Panc1 (cell line): ENCODE data around the gene CAPRIN2. TPM values are rescaled to one million over a fixed set of nuclear protein-coding genes. Genes with fewer than 3 reads are reported as not detected.

Experiments
- ATAC-seq: fragments of 200-7000 bp; cut with Tn5 transposase; 2 replicates; pipeline ENCODE4 v1.9.1; 2020; ENCODE audit warnings: mild to moderate bottlenecking, moderate library complexity
- BruUV-seq: library from RNA; stranded (reverse); fragments of 400-500 nt; replicated peaks from 2 replicates; lab custom pipeline; 2021; lab: Mats Ljungman, UMichigan
- CTCF ChIA-PET: fragments of 300-600 bp; sonication (Branson Sonifier 250); formaldehyde crosslinking; loops from one replicate; lab custom pipeline; 2022; ENCODE audit warnings: antibody characterized with exemption; lab: Charles Lee
- POLR2A ChIA-PET: fragments of 300-600 bp; sonication (Branson Sonifier 250); formaldehyde crosslinking; loops from one replicate; lab custom pipeline; 2022; ENCODE audit warnings: antibody characterized with exemption; lab: Charles Lee
- DNase-seq: peaks from one replicate; pipeline ENCODE4 v3.0.0-alpha.2; 2010; ENCODE audit warnings: low read depth, low spot score
- H3K27ac ChIP-seq: 2 replicates; pipeline ENCODE4 v1.5.1; 2011; ENCODE audit warnings: mild to moderate bottlenecking, low read length, inconsistent platforms
- H3K27me3 ChIP-seq: fragments of 200-500 bp; sonication (Bioruptor generic); 2 replicates; pipeline ENCODE4 v1.6.0; 2014; ENCODE audit warnings: low read length, inconsistent platforms; ENCODE audit not compliant: control insufficient read depth, insufficient read depth
- H3K36me3 ChIP-seq: fragments of 200-500 bp; sonication (Bioruptor generic); 2 replicates; pipeline ENCODE4 v1.5.1; 2014; ENCODE audit warnings: inconsistent platforms, mild to moderate bottlenecking, low read length, moderate library complexity; ENCODE audit not compliant: control insufficient read depth, insufficient read depth
- H3K4me1 ChIP-seq: 2 replicates; pipeline ENCODE4 v1.5.1; 2011; ENCODE audit warnings: inconsistent platforms, mild to moderate bottlenecking, low read length, moderate library complexity; ENCODE audit not compliant: control insufficient read depth, insufficient read depth
- H3K4me3 ChIP-seq, 2 experiments: 2 replicates each; pipeline ENCODE4 v1.5.1; 2011 to 2012; ENCODE audit warnings: low read depth in 2 of 2, low read length in 2 of 2, mild to moderate bottlenecking in 2 of 2, inconsistent platforms in 1 of 2, moderate library complexity in 1 of 2
- H3K9me3 ChIP-seq: fragments of 200-500 bp; sonication (Bioruptor generic); 2 replicates; pipeline ENCODE4 v1.5.1; 2014; ENCODE audit warnings: low read depth, mild to moderate bottlenecking, inconsistent platforms, low read length, moderate library complexity; ENCODE audit not compliant: control insufficient read depth, insufficient read depth
- POLR2AphosphoS5 ChIP-seq: IDR thresholded peaks from 2 replicates; pipeline ENCODE4 v1.6.1; 2012; ENCODE audit warnings: mild to moderate bottlenecking, low read depth, low read length, moderate library complexity
- SIN3A ChIP-seq: IDR thresholded peaks from 2 replicates; pipeline ENCODE4 v1.6.1; 2012; ENCODE audit warnings: low read depth, mild to moderate bottlenecking, low read length, moderate library complexity, borderline replicate concordance; ENCODE audit not compliant: insufficient read depth
- TCF7L2 ChIP-seq: IDR thresholded peaks from 2 replicates; pipeline ENCODE4 v1.6.1; 2011; ENCODE audit warnings: mild to moderate bottlenecking, low read depth, low read length, inconsistent platforms
- in situ Hi-C: cut with HindIII; loops from 2 replicates; pipeline ENCODE4 v1.10.0; 2016; ENCODE audit warnings: low sequenced_read_pairs, low pct_unique_long_range_greater_than_20kb
- intact Hi-C: fragments of 100-400 bp; cut with micrococcal nuclease; formaldehyde crosslinking; loops from one replicate; pipeline ENCODE4 v1.10.0; 2022; ENCODE audit not compliant: unreplicated experiment
- total RNA-seq: library from RNA; stranded (reverse); gene quantifications from one replicate; pipeline ENCODE4 v1.2.1, GENCODE V29; 2021; ENCODE audit not compliant: unreplicated experiment
- TF ChIP-seq, protein P1 (sequence below): fragments of 450-650 bp; IDR thresholded peaks from 2 replicates; pipeline ENCODE4 v1.5.1; 2017; ENCODE audit warnings: mild to moderate bottlenecking
- TF ChIP-seq, protein P2 (sequence below), 2 experiments: IDR thresholded peaks; 2 replicates each; pipeline ENCODE4 v1.6.1; 2011 to 2012; ENCODE audit warnings: low read depth in 2 of 2, control low read depth in 1 of 2, low read length in 1 of 2, mild to moderate bottlenecking in 1 of 2, moderate library complexity in 1 of 2; ENCODE audit not compliant: insufficient read depth in 1 of 2

CAPRIN2 gene
- total RNA-seq, 1 experiment from 2014 or later, result 28.6 TPM

- intact Hi-C loops, result no loop called here
- peaks cover 3% of the 10 kb centered on the region; the same call in 1 of the 2 replicates for H3K36me3 ChIP-seq
- ChIA-PET POLR2A (no interaction called here), CTCF (no interaction called here)
- TF ChIP-seq, protein P1, sequence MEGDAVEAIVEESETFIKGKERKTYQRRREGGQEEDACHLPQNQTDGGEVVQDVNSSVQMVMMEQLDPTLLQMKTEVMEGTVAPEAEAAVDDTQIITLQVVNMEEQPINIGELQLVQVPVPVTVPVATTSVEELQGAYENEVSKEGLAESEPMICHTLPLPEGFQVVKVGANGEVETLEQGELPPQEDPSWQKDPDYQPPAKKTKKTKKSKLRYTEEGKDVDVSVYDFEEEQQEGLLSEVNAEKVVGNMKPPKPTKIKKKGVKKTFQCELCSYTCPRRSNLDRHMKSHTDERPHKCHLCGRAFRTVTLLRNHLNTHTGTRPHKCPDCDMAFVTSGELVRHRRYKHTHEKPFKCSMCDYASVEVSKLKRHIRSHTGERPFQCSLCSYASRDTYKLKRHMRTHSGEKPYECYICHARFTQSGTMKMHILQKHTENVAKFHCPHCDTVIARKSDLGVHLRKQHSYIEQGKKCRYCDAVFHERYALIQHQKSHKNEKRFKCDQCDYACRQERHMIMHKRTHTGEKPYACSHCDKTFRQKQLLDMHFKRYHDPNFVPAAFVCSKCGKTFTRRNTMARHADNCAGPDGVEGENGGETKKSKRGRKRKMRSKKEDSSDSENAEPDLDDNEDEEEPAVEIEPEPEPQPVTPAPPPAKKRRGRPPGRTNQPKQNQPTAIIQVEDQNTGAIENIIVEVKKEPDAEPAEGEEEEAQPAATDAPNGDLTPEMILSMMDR, result no peak
- TF ChIP-seq TCF7L2 (no peak), SIN3A (no peak)
- BruUV-seq, result no TSS peak
- no peak overlapping the region for H3K4me3 ChIP-seq
- in situ Hi-C loops, result no loop called here
- ATAC-seq (peak; percentile 90), DNase-seq (peak; percentile 71)
- H3K9me3 ChIP-seq, result no peaks in the 10 kb centered on the region
- peak overlapping the region; percentile 45 for H3K27ac ChIP-seq
- no peaks in the 10 kb centered on the region for H3K27me3 ChIP-seq
- peaks cover 12% of the 10 kb centered on the region for H3K4me1 ChIP-seq
Observed at GRCh38 chr12:30725739-30726138, 29.0 kb downstream of the CAPRIN2 start.

- H3K4me3 ChIP-seq, result no peak overlapping the region
- intact Hi-C loops (no loop called here), in situ Hi-C loops (no loop called here)
- BruUV-seq, result no TSS peak
- ATAC-seq (no peak), DNase-seq (no peak)
- no peak overlapping the region for H3K27ac ChIP-seq
- no peak for TF ChIP-seq TCF7L2
- TF ChIP-seq, protein P2, sequence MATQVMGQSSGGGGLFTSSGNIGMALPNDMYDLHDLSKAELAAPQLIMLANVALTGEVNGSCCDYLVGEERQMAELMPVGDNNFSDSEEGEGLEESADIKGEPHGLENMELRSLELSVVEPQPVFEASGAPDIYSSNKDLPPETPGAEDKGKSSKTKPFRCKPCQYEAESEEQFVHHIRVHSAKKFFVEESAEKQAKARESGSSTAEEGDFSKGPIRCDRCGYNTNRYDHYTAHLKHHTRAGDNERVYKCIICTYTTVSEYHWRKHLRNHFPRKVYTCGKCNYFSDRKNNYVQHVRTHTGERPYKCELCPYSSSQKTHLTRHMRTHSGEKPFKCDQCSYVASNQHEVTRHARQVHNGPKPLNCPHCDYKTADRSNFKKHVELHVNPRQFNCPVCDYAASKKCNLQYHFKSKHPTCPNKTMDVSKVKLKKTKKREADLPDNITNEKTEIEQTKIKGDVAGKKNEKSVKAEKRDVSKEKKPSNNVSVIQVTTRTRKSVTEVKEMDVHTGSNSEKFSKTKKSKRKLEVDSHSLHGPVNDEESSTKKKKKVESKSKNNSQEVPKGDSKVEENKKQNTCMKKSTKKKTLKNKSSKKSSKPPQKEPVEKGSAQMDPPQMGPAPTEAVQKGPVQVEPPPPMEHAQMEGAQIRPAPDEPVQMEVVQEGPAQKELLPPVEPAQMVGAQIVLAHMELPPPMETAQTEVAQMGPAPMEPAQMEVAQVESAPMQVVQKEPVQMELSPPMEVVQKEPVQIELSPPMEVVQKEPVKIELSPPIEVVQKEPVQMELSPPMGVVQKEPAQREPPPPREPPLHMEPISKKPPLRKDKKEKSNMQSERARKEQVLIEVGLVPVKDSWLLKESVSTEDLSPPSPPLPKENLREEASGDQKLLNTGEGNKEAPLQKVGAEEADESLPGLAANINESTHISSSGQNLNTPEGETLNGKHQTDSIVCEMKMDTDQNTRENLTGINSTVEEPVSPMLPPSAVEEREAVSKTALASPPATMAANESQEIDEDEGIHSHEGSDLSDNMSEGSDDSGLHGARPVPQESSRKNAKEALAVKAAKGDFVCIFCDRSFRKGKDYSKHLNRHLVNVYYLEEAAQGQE (IDR thresholded peaks at IDR 0.05; ENCODE audit: insufficient read depth in 1 of 2, low read depth in 2 of 2, low read length in 1 of 2), result no peak
- no peak for TF ChIP-seq SIN3A
- TF ChIP-seq POLR2AphosphoS5, result no peak
- TF ChIP-seq, protein P1, result no peak
- H3K4me1 ChIP-seq, result no peaks in the 10 kb centered on the region
- no peaks in the 10 kb centered on the region for H3K9me3 ChIP-seq
- no peaks in the 10 kb centered on the region for H3K27me3 ChIP-seq
- ChIA-PET CTCF (no interaction called here), POLR2A (interaction anchor here (0.6 kb wide), 1 partner anchor 466 kb away, joined by 6 read pairs; no protein-coding TSS in a partner anchor)
- peaks cover 20% of the 10 kb centered on the region for H3K36me3 ChIP-seq
Observed at GRCh38 chr12:30719060-30719459, 35.7 kb downstream of the CAPRIN2 start.
